ENCODE data around the gene CAPN9. TPM values are rescaled to one million over a fixed set of nuclear protein-coding genes. Genes with fewer than 3 reads are reported as not detected.

CAPN9 gene
- total and polyA plus RNA-seq, 2 experiments from 2014 or later = 0.98 to 3.7 TPM

GRCh38 chr1:230824551-230824918 lies 77.3 kb downstream of the CAPN9 start:
- Histone ChIP-seq H3K79me2 (no peaks in the 10 kb centered on the region), H3K9me2 (replicated peaks; ENCODE audit: insufficient read depth) (no peaks in the 10 kb centered on the region), H3K27me3 (no peaks in the 10 kb centered on the region), H3K4me3 (no peak overlapping the region), H3K4me2 (no peak overlapping the region), H2AFZ (no peak overlapping the region), H3K9me3 (ENCODE audit: low read depth) (no peaks in the 10 kb centered on the region), H4K20me1 (ENCODE audit: insufficient read depth, poor library complexity, severe bottlenecking) (no peaks in the 10 kb centered on the region), H3K27ac (peak overlapping the region; percentile 84), H3K36me3 (replicated peaks; ENCODE audit: insufficient read depth, low read depth) (no peaks in the 10 kb centered on the region), H3K4me1 (ENCODE audit: insufficient read depth) (peaks cover 27% of the 10 kb centered on the region)
- WGBS (ENCODE audit: low lambda C conversion rate, missing lambda C conversion rate) = 91% methylated on average over 4 of the region's 4 CpGs
- no peak for DNase-seq (ENCODE audit: low spot score)
- TF ChIP-seq, protein P1, sequence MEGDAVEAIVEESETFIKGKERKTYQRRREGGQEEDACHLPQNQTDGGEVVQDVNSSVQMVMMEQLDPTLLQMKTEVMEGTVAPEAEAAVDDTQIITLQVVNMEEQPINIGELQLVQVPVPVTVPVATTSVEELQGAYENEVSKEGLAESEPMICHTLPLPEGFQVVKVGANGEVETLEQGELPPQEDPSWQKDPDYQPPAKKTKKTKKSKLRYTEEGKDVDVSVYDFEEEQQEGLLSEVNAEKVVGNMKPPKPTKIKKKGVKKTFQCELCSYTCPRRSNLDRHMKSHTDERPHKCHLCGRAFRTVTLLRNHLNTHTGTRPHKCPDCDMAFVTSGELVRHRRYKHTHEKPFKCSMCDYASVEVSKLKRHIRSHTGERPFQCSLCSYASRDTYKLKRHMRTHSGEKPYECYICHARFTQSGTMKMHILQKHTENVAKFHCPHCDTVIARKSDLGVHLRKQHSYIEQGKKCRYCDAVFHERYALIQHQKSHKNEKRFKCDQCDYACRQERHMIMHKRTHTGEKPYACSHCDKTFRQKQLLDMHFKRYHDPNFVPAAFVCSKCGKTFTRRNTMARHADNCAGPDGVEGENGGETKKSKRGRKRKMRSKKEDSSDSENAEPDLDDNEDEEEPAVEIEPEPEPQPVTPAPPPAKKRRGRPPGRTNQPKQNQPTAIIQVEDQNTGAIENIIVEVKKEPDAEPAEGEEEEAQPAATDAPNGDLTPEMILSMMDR (IDR thresholded peaks at IDR 0.05; ENCODE audit: poor library complexity) = no peak

DNA sequence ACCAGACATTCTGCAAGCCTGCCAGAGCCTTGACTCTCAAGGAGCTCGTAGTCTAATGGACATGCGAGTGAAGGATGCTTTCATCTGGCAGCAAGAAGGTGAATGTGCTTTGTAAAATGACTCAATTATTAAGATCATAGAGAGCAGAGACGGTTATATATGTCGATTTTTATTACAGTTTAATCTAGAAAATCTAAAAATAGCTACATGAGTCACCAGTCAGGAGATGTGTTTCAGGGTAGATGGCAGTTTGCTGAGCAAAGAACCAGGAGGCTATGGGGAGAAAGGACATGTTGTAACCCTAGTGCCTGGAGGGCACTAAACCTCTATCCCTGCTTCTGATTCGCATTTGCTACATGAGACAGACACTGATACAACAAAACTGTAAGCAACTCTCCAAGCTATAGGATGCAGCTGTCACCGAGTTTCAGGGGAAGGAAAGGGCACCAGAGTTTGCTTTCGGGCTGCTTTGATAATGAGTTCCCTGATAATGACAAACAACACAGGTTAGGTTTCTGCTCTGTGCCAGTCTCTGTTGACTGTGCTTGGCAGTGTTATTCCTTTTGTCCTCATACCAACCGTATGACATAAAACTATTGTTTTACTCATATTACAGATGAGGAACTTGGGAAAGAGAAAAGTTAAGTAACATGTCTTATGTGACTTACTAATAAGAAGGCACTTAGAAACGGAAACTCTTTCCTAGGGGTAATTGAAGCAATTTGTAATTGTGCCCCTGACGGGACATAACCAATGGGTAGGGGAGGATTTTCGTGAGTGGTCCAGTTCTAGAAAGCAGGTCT lies 77.9 kb downstream of the CAPN9 start:
- WGBS (ENCODE audit: low lambda C conversion rate, missing lambda C conversion rate) = 60% methylated on average over 11 of the region's 11 CpGs
- H3K79me2 ChIP-seq = no peaks in the 10 kb centered on the region
- H3K4me3 ChIP-seq = no peak overlapping the region
- no peaks in the 10 kb centered on the region for H3K9me2 ChIP-seq (replicated peaks; ENCODE audit: insufficient read depth)
- TF ChIP-seq, protein P1 (IDR thresholded peaks at IDR 0.05; ENCODE audit: poor library complexity) = no peak
- TF ChIP-seq EZH2phosphoT487 (IDR thresholded peaks at IDR 0.05; ENCODE audit: low read depth, severe bottlenecking, unreplicated experiment) (no peak), EZH2 (IDR thresholded peaks at IDR 0.05; ENCODE audit: borderline replicate concordance) (no peak)
- H3K9me3 ChIP-seq (ENCODE audit: low read depth) = no peaks in the 10 kb centered on the region
- peaks cover 27% of the 10 kb centered on the region for H3K4me1 ChIP-seq (ENCODE audit: insufficient read depth)
- no peaks in the 10 kb centered on the region for H3K27me3 ChIP-seq
- H3K36me3 ChIP-seq (replicated peaks; ENCODE audit: insufficient read depth, low read depth) = no peaks in the 10 kb centered on the region
- no peak overlapping the region for H2AFZ ChIP-seq
- H3K4me2 ChIP-seq = peak overlapping the region; percentile 0
- no peaks in the 10 kb centered on the region for H4K20me1 ChIP-seq (ENCODE audit: insufficient read depth, poor library complexity, severe bottlenecking)
- H3K27ac ChIP-seq = peak overlapping the region; percentile 84
- peak; percentile 73 for DNase-seq (ENCODE audit: low spot score)

GRCh38 chr1:230825761-230826160 lies 78.6 kb downstream of the CAPN9 start:
- no peaks in the 10 kb centered on the region for H3K79me2 ChIP-seq
- TF ChIP-seq EZH2 (IDR thresholded peaks at IDR 0.05; ENCODE audit: borderline replicate concordance) = no peak
- TF ChIP-seq EZH2phosphoT487 (IDR thresholded peaks at IDR 0.05; ENCODE audit: low read depth, severe bottlenecking, unreplicated experiment) = no peak
- TF ChIP-seq, protein P1 (IDR thresholded peaks at IDR 0.05; ENCODE audit: poor library complexity) = no peak
- DNase-seq (ENCODE audit: low spot score) = no peak
- 76% methylated on average over 3 of the region's 3 CpGs for WGBS (ENCODE audit: low lambda C conversion rate, missing lambda C conversion rate)
- peak overlapping the region; percentile 0 for H3K4me2 ChIP-seq
- H2AFZ ChIP-seq = no peak overlapping the region
- no peaks in the 10 kb centered on the region for H3K36me3 ChIP-seq (replicated peaks; ENCODE audit: insufficient read depth, low read depth)
- H3K9me3 ChIP-seq (ENCODE audit: low read depth) = no peaks in the 10 kb centered on the region
- H3K27me3 ChIP-seq = no peaks in the 10 kb centered on the region
- no peak overlapping the region for H3K4me3 ChIP-seq
- H3K27ac ChIP-seq = peak overlapping the region; percentile 74
- H4K20me1 ChIP-seq (ENCODE audit: insufficient read depth, poor library complexity, severe bottlenecking) = no peaks in the 10 kb centered on the region
- peaks cover 27% of the 10 kb centered on the region for H3K4me1 ChIP-seq (ENCODE audit: insufficient read depth)
- no peaks in the 10 kb centered on the region for H3K9me2 ChIP-seq (replicated peaks; ENCODE audit: insufficient read depth)

Measured in hepatocyte (in vitro differentiated cells).